ENCODE measurements around the gene SYNGR3. TPM values are rescaled to one million over a fixed set of nuclear protein-coding genes. Genes with fewer than 3 reads are reported as not detected.

SYNGR3 gene
- total and polyA plus RNA-seq, 2 of the 13 experiments (the other 11 are each of a cell fraction or from before 2014, with no cell fraction given) = 0.97 to 5.7 TPM

- TF ChIP-seq, protein P1, sequence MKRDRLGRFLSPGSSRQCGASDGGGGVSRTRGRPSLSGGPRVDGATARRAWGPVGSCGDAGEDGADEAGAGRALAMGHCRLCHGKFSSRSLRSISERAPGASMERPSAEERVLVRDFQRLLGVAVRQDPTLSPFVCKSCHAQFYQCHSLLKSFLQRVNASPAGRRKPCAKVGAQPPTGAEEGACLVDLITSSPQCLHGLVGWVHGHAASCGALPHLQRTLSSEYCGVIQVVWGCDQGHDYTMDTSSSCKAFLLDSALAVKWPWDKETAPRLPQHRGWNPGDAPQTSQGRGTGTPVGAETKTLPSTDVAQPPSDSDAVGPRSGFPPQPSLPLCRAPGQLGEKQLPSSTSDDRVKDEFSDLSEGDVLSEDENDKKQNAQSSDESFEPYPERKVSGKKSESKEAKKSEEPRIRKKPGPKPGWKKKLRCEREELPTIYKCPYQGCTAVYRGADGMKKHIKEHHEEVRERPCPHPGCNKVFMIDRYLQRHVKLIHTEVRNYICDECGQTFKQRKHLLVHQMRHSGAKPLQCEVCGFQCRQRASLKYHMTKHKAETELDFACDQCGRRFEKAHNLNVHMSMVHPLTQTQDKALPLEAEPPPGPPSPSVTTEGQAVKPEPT (CRISPR knock-in tag; IDR thresholded peaks at IDR 0.05; ENCODE audit: low read depth) = 0 out of 2 replicates have a peak, but pooled peaks have one; percentile 48
- TF ChIP-seq ZFP91 (CRISPR knock-in tag; IDR thresholded peaks at IDR 0.05; ENCODE audit: borderline replicate concordance) (peak; percentile 69), ZNF839 (CRISPR knock-in tag; IDR thresholded peaks at IDR 0.05; ENCODE audit: borderline replicate concordance) (no peak), HNF4G (IDR thresholded peaks at IDR 0.05; ENCODE audit: borderline replicate concordance, low read depth, low read length) (peak; percentile 89), HNF4G (CRISPR knock-in tag; IDR thresholded peaks at IDR 0.05; ENCODE audit: borderline replicate concordance, low read depth) (peak; percentile 96), SSRP1 (CRISPR knock-in tag; IDR thresholded peaks at IDR 0.05) (no peak; the same call in 1 of the 2 replicates), ZBTB38 (CRISPR knock-in tag; IDR thresholded peaks at IDR 0.05) (peak; percentile 74; the same call in 1 of the 2 replicates), HDAC2 (CRISPR knock-in tag; IDR thresholded peaks at IDR 0.05) (peak; percentile 57), SRY (CRISPR knock-in tag; IDR thresholded peaks at IDR 0.05) (peak; percentile 36; the same call in 1 of the 2 replicates), NKX3-1 (CRISPR knock-in tag; IDR thresholded peaks at IDR 0.05) (no peak), KMT2A (CRISPR knock-in tag; IDR thresholded peaks at IDR 0.05) (no peak; the same call in none of the 2 replicates), PRMT3 (CRISPR knock-in tag; IDR thresholded peaks at IDR 0.05; ENCODE audit: borderline replicate concordance, low read depth) (peak; percentile 54; the same call in 1 of the 2 replicates), ZNF580 (CRISPR knock-in tag; IDR thresholded peaks at IDR 0.05; ENCODE audit: borderline replicate concordance, low read depth) (no peak), ASH2L (IDR thresholded peaks at IDR 0.05; ENCODE audit: insufficient read length, low read depth, low read length) (peak; percentile 98), RXRB (CRISPR knock-in tag; IDR thresholded peaks at IDR 0.05; ENCODE audit: borderline replicate concordance) (peak; percentile 71), RFX3 (CRISPR knock-in tag; IDR thresholded peaks at IDR 0.05) (no peak), SMARCC2 (IDR thresholded peaks at IDR 0.05) (no peak), ZNF709 (CRISPR knock-in tag; IDR thresholded peaks at IDR 0.05) (peak; percentile 33; the same call in 1 of the 2 replicates), GTF2F1 (IDR thresholded peaks at IDR 0.05; ENCODE audit: low read length) (no peak)
- TF ChIP-seq, protein P2, sequence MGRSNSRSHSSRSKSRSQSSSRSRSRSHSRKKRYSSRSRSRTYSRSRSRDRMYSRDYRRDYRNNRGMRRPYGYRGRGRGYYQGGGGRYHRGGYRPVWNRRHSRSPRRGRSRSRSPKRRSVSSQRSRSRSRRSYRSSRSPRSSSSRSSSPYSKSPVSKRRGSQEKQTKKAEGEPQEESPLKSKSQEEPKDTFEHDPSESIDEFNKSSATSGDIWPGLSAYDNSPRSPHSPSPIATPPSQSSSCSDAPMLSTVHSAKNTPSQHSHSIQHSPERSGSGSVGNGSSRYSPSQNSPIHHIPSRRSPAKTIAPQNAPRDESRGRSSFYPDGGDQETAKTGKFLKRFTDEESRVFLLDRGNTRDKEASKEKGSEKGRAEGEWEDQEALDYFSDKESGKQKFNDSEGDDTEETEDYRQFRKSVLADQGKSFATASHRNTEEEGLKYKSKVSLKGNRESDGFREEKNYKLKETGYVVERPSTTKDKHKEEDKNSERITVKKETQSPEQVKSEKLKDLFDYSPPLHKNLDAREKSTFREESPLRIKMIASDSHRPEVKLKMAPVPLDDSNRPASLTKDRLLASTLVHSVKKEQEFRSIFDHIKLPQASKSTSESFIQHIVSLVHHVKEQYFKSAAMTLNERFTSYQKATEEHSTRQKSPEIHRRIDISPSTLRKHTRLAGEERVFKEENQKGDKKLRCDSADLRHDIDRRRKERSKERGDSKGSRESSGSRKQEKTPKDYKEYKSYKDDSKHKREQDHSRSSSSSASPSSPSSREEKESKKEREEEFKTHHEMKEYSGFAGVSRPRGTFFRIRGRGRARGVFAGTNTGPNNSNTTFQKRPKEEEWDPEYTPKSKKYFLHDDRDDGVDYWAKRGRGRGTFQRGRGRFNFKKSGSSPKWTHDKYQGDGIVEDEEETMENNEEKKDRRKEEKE (IDR thresholded peaks at IDR 0.05) = no peak
- TF ChIP-seq, protein P3, sequence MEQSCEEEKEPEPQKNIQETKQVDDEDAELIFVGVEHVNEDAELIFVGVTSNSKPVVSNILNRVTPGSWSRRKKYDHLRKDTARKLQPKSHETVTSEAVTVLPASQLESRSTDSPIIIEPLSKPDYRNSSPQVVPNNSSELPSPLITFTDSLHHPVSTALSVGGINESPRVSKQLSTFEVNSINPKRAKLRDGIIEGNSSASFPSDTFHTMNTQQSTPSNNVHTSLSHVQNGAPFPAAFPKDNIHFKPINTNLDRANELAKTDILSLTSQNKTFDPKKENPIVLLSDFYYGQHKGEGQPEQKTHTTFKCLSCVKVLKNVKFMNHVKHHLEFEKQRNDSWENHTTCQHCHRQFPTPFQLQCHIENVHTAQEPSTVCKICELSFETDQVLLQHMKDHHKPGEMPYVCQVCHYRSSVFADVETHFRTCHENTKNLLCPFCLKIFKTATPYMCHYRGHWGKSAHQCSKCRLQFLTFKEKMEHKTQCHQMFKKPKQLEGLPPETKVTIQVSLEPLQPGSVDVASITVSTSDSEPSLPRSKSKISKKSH (CRISPR knock-in tag; IDR thresholded peaks at IDR 0.05; ENCODE audit: borderline replicate concordance) = no peak
Observed at GRCh38 chr16:1940273-1941161, 49.3 kb upstream of the SYNGR3 start (continued).

All from HepG2 (cell line).